Caco-2 (cell line): ENCODE results near the gene FUOM. TPM values are rescaled to one million over a fixed set of nuclear protein-coding genes. Genes with fewer than 3 reads are reported as not detected.

Experiments used
- BruUV-seq: library from RNA; stranded (reverse); fragments of 400-500 nt; replicated peaks from 2 replicates; lab custom pipeline; 2021; lab: Mats Ljungman, UMichigan
- CTCF ChIA-PET: fragments of 300-600 bp; sonication (Branson Sonifier 250); formaldehyde crosslinking; loops from one replicate; lab custom pipeline; 2022; ENCODE audit warnings: antibody characterized with exemption; lab: Charles Lee
- POLR2A ChIA-PET: fragments of 300-600 bp; sonication (Branson Sonifier 250); formaldehyde crosslinking; loops from one replicate; lab custom pipeline; 2022; ENCODE audit warnings: antibody characterized with exemption; lab: Charles Lee
- DNase-seq, 2 experiments: peaks; one replicate each; pipeline versions ENCODE4 v3.0.0 to v3.0.0-alpha.2; 2020 to 2022
- H3K27me3 ChIP-seq: replicated peaks from 2 replicates; pipeline ENCODE4 v1.6.0; 2011; ENCODE audit warnings: low read length; ENCODE audit not compliant: control insufficient read depth, insufficient read depth
- H3K36me3 ChIP-seq: 2 replicates; pipeline ENCODE4 v1.5.1; 2011; ENCODE audit warnings: low read length; ENCODE audit not compliant: control insufficient read depth, insufficient read depth
- H3K4me1 ChIP-seq: fragments of 250-450 bp; sonication (Bioruptor Pico); 2 replicates; pipeline ENCODE4 v1.5.1; 2020; ENCODE audit warnings: mild to moderate bottlenecking
- H3K4me3 ChIP-seq: 2 replicates; pipeline ENCODE4 v1.5.1; 2011; ENCODE audit warnings: low read depth, mild to moderate bottlenecking, control low read depth, low read length
- H3K9me3 ChIP-seq: fragments of 250-450 bp; sonication (Bioruptor Pico); 2 replicates; pipeline ENCODE4 v1.5.1; 2020; ENCODE audit warnings: mild to moderate bottlenecking, moderate library complexity
- H3K27ac Mint-ChIP-seq: one replicate; pipeline ENCODE4 v1.8.0; 2022; ENCODE audit warnings: mixed read lengths; ENCODE audit not compliant: unreplicated experiment
- H3K27me3 Mint-ChIP-seq: one replicate; pipeline ENCODE4 v1.8.0; 2022; ENCODE audit warnings: mixed read lengths; ENCODE audit not compliant: insufficient read depth, unreplicated experiment
- H3K36me3 Mint-ChIP-seq: one replicate; pipeline ENCODE4 v1.8.0; 2022; ENCODE audit warnings: mild to moderate bottlenecking, mixed read lengths; ENCODE audit not compliant: insufficient read depth, unreplicated experiment
- H3K4me1 Mint-ChIP-seq: one replicate; pipeline ENCODE4 v1.8.0; 2022; ENCODE audit warnings: low read depth, mixed read lengths; ENCODE audit not compliant: unreplicated experiment
- H3K4me3 Mint-ChIP-seq: one replicate; pipeline ENCODE4 v1.8.0; 2022; ENCODE audit warnings: mild to moderate bottlenecking, moderate library complexity, mixed read lengths; ENCODE audit not compliant: unreplicated experiment
- H3K9me3 Mint-ChIP-seq: one replicate; pipeline ENCODE4 v1.8.0; 2022; ENCODE audit warnings: mixed read lengths; ENCODE audit not compliant: unreplicated experiment
- CTCF ChIP-seq, 2 experiments: fragments of 200-600 bp in 1 of 2; IDR thresholded peaks; 1 replicate in 1 of 2; 2 replicates in 1 of 2; pipeline versions ENCODE4 v1.5.1 to v1.8.0; 2011 to 2022; ENCODE audit warnings: antibody characterized with exemption in 1 of 2, control low read depth in 1 of 2, inconsistent platforms in 1 of 2, low read depth in 1 of 2, low read length in 1 of 2, mild to moderate bottlenecking in 1 of 2, moderate library complexity in 1 of 2; ENCODE audit not compliant: insufficient read depth in 1 of 2, severe bottlenecking in 1 of 2, unreplicated experiment in 1 of 2
- intact Hi-C: fragments of 100-400 bp; cut with micrococcal nuclease; formaldehyde crosslinking; loops from one replicate; pipeline ENCODE4 v1.10.0; 2022; ENCODE audit not compliant: unreplicated experiment
- total RNA-seq: library from RNA; stranded (reverse); gene quantifications from 2 replicates; pipeline ENCODE4 v1.2.3, GENCODE V29; 2022

Gene FUOM
- total RNA-seq, 1 experiment from 2014 or later = 119 TPM

DNA sequence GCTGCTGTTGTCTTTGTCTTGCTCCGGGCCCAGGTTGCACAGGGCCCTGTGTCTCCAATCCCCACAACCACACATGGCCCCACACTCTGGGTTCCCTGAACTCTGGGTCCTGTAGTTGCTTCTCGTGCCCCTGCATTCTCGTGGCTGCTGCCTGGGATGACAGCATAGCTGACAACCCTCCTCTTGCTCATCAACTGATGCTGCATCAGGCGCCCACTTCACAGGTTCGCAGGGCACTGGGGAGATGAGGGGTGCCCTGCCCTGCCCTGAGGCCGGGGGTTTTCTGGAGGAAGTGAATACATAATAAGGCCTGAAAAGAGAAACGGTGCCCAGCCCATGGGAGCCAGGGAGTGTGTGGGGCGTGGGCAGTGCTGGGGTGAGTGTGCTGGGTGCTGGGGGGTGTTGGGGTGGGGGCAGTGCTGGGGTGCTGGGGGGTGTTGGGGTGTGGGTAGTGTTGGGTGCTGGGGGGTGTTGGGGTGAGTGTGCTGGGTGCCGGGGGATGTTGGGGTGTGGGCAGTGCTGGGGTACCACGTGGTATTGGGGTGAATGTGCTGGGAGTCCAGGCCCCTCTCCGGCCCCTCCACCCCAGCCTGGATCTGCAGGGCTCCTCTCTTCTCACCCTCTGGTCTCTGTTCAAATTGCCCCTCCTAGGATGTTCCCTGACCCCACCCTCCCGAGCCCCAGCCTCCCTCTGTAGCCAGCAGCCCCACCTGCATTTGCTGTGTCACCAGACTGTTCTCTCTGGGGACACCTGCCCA is 34.1 kb upstream of the FUOM start:
- H3K27ac Mint-ChIP-seq = no peak overlapping the region
- BruUV-seq = no TSS peak
- Histone ChIP-seq H3K4me1 (0 out of 2 replicates have a peak, but pooled peaks cover 4% of the 10 kb centered on the region), H3K36me3 (peaks cover 1% of the 10 kb centered on the region; the same call in 1 of the 2 replicates), H3K27me3 (no peaks in the 10 kb centered on the region), H3K4me3 (no peak overlapping the region), H3K9me3 (no peaks in the 10 kb centered on the region)
- H3K4me3 Mint-ChIP-seq = no peak overlapping the region
- intact Hi-C loops = loop anchor here (5.0 kb wide), 1 partner anchor 65 kb away; no protein-coding TSS in a partner anchor
- H3K36me3 Mint-ChIP-seq = peaks cover 26% of the 10 kb centered on the region
- ChIA-PET POLR2A (no interaction called here), CTCF (no interaction called here)
- no peaks in the 10 kb centered on the region for H3K9me3 Mint-ChIP-seq
- H3K4me1 Mint-ChIP-seq = no peaks in the 10 kb centered on the region
- peak in 1 of 2 experiments; percentile 31 for DNase-seq
- no peaks in the 10 kb centered on the region for H3K27me3 Mint-ChIP-seq
- no peak for TF ChIP-seq CTCF (IDR thresholded peaks at IDR 0.05; ENCODE audit: insufficient read depth in 1 of 2, low read depth in 1 of 2, low read length in 1 of 2, severe bottlenecking in 1 of 2, unreplicated experiment in 1 of 2)

GRCh38 chr10:133391249-133391635 is 33.4 kb upstream of the FUOM start:
- Histone ChIP-seq H3K4me3 (no peak overlapping the region), H3K27me3 (no peaks in the 10 kb centered on the region), H3K9me3 (no peaks in the 10 kb centered on the region), H3K36me3 (peaks cover 1% of the 10 kb centered on the region; the same call in 1 of the 2 replicates), H3K4me1 (0 out of 2 replicates have a peak, but pooled peaks cover 4% of the 10 kb centered on the region)
- intact Hi-C loops = loop anchor here (5.0 kb wide), 1 partner anchor 64 kb away; no protein-coding TSS in a partner anchor
- Mint-ChIP-seq H3K4me3 (no peak overlapping the region), H3K9me3 (no peaks in the 10 kb centered on the region), H3K4me1 (no peaks in the 10 kb centered on the region), H3K36me3 (peaks cover 23% of the 10 kb centered on the region), H3K27ac (no peak overlapping the region), H3K27me3 (no peaks in the 10 kb centered on the region)
- DNase-seq = peak in 1 of 2 experiments; percentile 10
- BruUV-seq = no TSS peak
- POLR2A ChIA-PET = no interaction called here
- CTCF ChIA-PET = no interaction called here
- TF ChIP-seq CTCF (IDR thresholded peaks at IDR 0.05; ENCODE audit: insufficient read depth in 1 of 2, low read depth in 1 of 2, low read length in 1 of 2, severe bottlenecking in 1 of 2, unreplicated experiment in 1 of 2) = no peak

GRCh38 chr10:133390597-133391248 is 32.9 kb upstream of the FUOM start:
- H3K27me3 Mint-ChIP-seq = no peaks in the 10 kb centered on the region
- DNase-seq = peak in 1 of 2 experiments; percentile 20
- BruUV-seq = no TSS peak
- TF ChIP-seq CTCF (IDR thresholded peaks at IDR 0.05; ENCODE audit: insufficient read depth in 1 of 2, low read depth in 1 of 2, low read length in 1 of 2, severe bottlenecking in 1 of 2, unreplicated experiment in 1 of 2) = no peak
- no peak overlapping the region for H3K27ac Mint-ChIP-seq
- H3K36me3 ChIP-seq = no peaks in the 10 kb centered on the region; the same call in 1 of the 2 replicates
- no peaks in the 10 kb centered on the region for H3K9me3 ChIP-seq
- H3K4me1 Mint-ChIP-seq = no peaks in the 10 kb centered on the region
- ChIA-PET POLR2A (no interaction called here), CTCF (no interaction called here)
- no peak overlapping the region for H3K4me3 ChIP-seq
- H3K9me3 Mint-ChIP-seq = no peaks in the 10 kb centered on the region
- no peak overlapping the region for H3K4me3 Mint-ChIP-seq
- H3K36me3 Mint-ChIP-seq = peaks cover 27% of the 10 kb centered on the region
- no peaks in the 10 kb centered on the region for H3K27me3 ChIP-seq
- peaks cover 10% of the 10 kb centered on the region; the same call in 1 of the 2 replicates for H3K4me1 ChIP-seq
- intact Hi-C loops = loop anchor here (5.0 kb wide), 1 partner anchor 63 kb away; no protein-coding TSS in a partner anchor
